ENCODE data around the gene SLC45A2.

GRCh38 chr5:34016750-34017149 lies 32.3 kb upstream of the SLC45A2 start:
- no peak for TF ChIP-seq CTCF (IDR thresholded peaks at IDR 0.05 in 8 of 11, conservative IDR thresholded peaks at IDR 0.05 in 3 of 11)
- TF ChIP-seq POLR2A (IDR thresholded peaks at IDR 0.05) = no peak
